ENCODE data around the gene TRPC1.

Gene TRPC1

DNA sequence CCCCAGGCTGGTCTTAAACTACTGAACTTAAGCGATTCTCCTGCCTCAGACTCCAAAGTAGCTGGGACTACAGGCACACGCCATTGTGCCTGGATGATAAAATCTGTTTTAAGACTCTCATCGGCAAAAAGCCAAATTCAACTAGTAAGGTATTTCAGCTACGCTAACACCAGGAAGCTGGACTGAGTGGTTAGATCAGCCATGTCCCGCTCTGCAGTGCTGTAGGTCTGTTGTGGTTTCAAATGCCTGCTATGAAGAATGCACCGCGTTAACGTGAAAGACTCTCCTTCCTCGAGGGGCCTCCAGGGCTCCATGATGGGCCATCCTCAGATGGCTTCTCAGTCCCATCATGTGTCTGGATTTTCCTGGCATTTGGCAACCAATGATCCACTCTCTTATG, 94.8 kb downstream of the TRPC1 start:
- H3K27me3 Mint-ChIP-seq, result peaks cover 21 to 55% of the 10 kb centered on the region in 2 donors
- no peaks in the 10 kb centered on the region for H3K4me1 Mint-ChIP-seq (ENCODE audit: low read depth in 2 of 2)
- no peak for ATAC-seq (replicated peaks)
- no peaks in the 10 kb centered on the region for H3K36me3 Mint-ChIP-seq (ENCODE audit: insufficient read depth)
- no peak overlapping the region for H3K27ac Mint-ChIP-seq
- H3K9me3 Mint-ChIP-seq, result no peaks in the 10 kb centered on the region
- DNase-seq, result no peak
- H3K4me3 Mint-ChIP-seq, result no peak overlapping the region

DNA sequence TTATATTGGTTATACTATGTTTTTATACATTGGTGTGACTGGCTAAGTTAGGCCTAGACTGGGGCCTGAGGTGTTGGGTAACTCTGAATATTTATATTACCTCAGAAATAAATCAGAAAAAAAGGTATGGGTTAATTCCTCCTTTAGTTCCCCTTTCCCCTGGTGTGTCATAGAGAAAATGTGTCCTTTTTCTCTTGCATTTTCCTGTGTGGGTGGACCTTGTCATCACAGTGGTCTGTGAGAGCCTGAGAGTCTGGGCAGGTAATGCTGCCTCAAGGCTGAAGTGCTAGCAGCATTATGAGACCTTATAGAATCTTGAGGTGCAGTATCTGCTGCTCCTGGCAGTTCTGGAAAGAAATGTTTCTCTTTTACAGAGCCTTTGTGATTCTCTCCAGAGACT, 95.3 kb downstream of the TRPC1 start:
- H3K36me3 Mint-ChIP-seq (ENCODE audit: insufficient read depth), result no peaks in the 10 kb centered on the region
- ATAC-seq (replicated peaks) (no peak), DNase-seq (no peak)
- H3K4me1 Mint-ChIP-seq (ENCODE audit: low read depth in 2 of 2), result no peaks in the 10 kb centered on the region
- H3K9me3 Mint-ChIP-seq, result no peaks in the 10 kb centered on the region
- H3K4me3 Mint-ChIP-seq, result no peak overlapping the region
- no peak overlapping the region for H3K27ac Mint-ChIP-seq
- H3K27me3 Mint-ChIP-seq, result peaks cover 23 to 58% of the 10 kb centered on the region in 2 donors

DNA sequence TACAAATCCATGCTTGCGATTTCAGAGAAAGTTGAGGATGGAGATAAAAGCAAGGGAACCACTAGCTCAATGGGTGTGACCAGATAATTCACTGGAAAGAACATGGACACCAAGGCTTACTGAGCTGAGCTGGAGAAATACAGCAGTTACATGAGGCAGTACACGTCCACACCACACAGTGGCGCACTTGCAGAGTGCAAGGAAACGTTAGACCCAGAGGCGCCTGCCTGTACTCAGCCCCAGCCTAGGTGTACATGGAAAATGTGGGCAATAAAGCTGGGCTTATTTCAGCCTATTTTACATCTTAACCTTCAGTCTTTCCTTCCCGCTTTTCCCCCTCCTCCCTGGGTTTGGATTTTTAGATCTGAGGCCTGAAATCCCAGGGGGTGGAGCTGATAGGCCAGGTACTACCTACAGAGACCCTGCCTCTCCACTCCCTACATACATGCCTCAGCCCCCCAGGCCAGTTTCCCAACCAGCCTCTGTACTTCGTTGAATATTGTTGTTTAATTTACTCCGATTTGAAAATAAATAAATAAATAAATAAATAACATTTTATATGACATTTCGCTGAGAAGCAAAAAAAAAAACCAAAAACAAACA, 105.0 kb downstream of the TRPC1 start:
- no peaks in the 10 kb centered on the region for H3K4me1 Mint-ChIP-seq (ENCODE audit: low read depth in 2 of 2)
- H3K9me3 Mint-ChIP-seq, result no peaks in the 10 kb centered on the region
- peaks cover 44 to 58% of the 10 kb centered on the region in 2 donors for H3K27me3 Mint-ChIP-seq
- H3K27ac Mint-ChIP-seq, result no peak overlapping the region
- no peak overlapping the region for H3K4me3 Mint-ChIP-seq
- no peaks in the 10 kb centered on the region for H3K36me3 Mint-ChIP-seq (ENCODE audit: insufficient read depth)
- DNase-seq (peak; percentile 39 to 48 (median 44)), ATAC-seq (replicated peaks) (peak; percentile 84)

DNA sequence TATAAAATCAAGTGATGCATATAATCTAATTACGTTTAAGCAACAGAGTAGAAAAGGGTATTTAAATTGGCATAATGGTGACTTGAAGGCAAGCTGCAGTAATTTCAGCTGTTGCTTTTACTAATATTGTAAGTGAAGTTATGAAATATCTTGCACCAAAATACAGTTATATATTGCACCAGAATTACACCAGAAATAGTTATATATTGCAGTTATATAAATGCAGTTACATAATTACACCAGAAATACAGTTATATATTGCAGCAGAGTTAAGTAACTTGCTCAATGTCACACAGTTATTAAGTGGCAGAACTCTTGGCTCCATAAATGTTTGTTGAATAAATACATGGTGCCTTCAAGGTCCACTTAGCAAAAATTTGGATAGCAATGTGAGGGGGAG, 113.7 kb downstream of the TRPC1 start:
- Mint-ChIP-seq H3K36me3 (ENCODE audit: insufficient read depth) (no peaks in the 10 kb centered on the region), H3K27me3 (peaks cover 27 to 40% of the 10 kb centered on the region in 2 donors), H3K9me3 (no peaks in the 10 kb centered on the region), H3K4me3 (no peak overlapping the region), H3K27ac (no peak overlapping the region), H3K4me1 (ENCODE audit: low read depth in 2 of 2) (no peaks in the 10 kb centered on the region)
- ATAC-seq (replicated peaks), result no peak
- no peak for DNase-seq

DNA sequence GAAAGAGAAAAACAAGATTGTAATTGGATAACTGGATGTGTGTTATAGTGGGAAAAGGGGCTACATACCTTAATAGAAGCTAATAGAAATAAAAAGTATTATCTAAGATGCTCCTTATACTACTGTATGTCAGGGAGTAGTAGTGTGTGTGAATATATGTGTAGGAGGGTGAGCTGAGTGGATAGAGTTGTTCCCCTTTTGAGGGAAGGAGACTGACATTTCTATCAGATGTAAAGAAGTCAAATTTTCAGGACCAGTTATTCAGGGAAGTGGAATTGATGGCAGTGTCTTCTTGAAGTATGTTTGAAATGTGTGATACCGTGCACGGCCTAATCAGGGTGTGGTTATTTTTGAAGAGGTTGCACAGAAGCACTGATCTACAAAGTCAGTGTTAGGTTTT, 116.0 kb downstream of the TRPC1 start:
- ATAC-seq (replicated peaks) (no peak), DNase-seq (no peak)
- Mint-ChIP-seq H3K4me3 (no peak overlapping the region), H3K36me3 (ENCODE audit: insufficient read depth) (no peaks in the 10 kb centered on the region), H3K27me3 (peaks cover 28 to 31% of the 10 kb centered on the region in 2 donors), H3K27ac (no peak overlapping the region), H3K4me1 (ENCODE audit: low read depth in 2 of 2) (no peaks in the 10 kb centered on the region), H3K9me3 (no peaks in the 10 kb centered on the region)

DNA sequence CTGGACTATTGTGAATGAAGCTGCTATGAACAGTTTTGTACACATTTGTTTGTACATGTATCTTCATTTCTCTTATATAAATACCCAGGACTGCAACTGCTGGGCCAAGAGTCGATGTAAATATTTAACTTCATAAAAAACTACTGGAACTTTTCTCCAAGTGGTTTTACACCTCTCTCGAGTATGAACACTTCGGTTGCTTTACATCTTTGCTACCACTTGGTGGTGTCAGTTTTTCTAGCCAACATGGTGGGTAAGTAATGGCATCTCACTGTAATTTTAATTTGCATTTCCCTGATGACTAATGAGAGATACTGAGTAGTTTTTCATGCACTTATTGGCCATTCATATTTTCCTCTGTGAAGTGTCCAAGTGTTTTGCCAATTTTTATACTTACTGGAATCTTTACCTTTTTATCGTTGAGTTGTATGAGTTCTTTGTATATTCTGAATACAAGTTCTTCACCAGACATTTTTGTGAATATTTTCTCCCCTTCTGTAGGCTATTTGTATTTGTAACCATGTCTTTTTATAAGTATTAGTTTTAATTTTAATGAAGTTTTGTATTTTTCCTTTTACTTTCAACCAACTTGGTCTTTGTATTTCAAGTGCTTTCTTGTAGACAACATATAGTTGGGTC, 120.6 kb downstream of the TRPC1 start:
- ATAC-seq (replicated peaks) (no peak), DNase-seq (no peak)
- H3K27ac Mint-ChIP-seq, result no peak overlapping the region
- H3K4me3 Mint-ChIP-seq, result no peak overlapping the region
- no peaks in the 10 kb centered on the region for H3K9me3 Mint-ChIP-seq
- no peaks in the 10 kb centered on the region for H3K4me1 Mint-ChIP-seq (ENCODE audit: low read depth in 2 of 2)
- no peaks in the 10 kb centered on the region for H3K36me3 Mint-ChIP-seq (ENCODE audit: insufficient read depth)
- H3K27me3 Mint-ChIP-seq, result peaks cover 0 to 22% of the 10 kb centered on the region in 2 donors

DNA sequence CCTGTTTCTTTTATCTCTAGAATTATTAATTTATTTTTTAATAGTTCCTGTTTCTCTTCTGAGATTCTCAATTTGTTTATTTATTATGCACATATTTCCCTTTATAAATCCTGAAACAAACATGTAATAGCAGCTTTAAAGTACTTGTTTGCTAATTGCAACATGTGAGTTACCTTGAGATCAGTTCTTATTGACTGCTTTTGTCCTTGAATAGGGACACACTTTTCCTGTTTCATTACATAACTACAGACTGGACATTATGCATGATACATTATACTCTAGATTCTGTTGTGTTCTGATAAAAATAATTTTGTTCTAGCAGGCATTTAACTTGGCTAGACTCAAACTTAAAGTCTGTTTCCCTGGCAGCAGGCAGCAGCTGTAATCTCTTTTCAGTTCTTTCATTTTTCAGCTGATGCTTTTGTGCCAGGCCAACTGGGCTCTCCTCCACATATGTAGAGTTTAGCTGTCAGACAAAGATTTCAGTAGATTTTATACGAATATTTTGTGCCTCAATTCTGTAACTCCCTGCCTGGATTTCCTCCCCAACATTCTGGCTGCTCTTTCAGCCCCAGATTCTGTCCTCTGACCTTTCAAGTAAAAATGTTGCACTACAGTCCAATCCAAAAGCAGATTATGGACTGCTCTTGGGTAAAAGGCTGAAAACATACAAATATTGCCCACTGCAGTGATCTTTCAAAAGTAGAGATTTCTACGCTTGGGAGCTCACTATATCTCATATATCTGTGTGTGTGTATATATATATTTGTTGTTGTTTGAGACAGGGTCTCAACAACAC, 123.1 kb downstream of the TRPC1 start:
- DNase-seq (no peak), ATAC-seq (replicated peaks) (no peak)
- peaks cover 0 to 22% of the 10 kb centered on the region in 2 donors for H3K27me3 Mint-ChIP-seq

DNA sequence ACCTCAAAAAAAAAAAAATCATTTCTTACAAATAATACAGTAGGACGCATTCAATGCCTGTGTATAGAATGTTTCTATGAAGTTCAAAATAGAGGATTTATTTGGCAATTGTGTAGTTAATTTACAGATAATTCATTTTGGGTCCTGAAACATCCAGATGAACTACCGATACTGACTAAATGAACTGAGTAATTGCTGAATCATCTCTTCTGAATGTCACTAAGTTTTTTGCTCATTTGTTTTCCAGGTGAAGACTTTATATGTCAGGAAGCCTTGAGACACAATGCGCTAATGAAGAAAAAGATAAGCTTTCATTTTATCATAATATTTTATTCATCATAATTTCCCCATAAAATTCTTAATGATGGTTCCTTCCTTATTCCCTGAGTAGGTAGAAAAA, 125.3 kb downstream of the TRPC1 start:
- no peak for ATAC-seq (replicated peaks)
- no peak overlapping the region for H3K4me3 Mint-ChIP-seq
- H3K27me3 Mint-ChIP-seq, result peaks cover 0 to 16% of the 10 kb centered on the region in 2 donors
- no peaks in the 10 kb centered on the region for H3K9me3 Mint-ChIP-seq
- no peak overlapping the region for H3K27ac Mint-ChIP-seq
- H3K36me3 Mint-ChIP-seq (ENCODE audit: insufficient read depth), result no peaks in the 10 kb centered on the region
- DNase-seq, result no peak
- no peaks in the 10 kb centered on the region for H3K4me1 Mint-ChIP-seq (ENCODE audit: low read depth in 2 of 2)

More for the DNA sequence above, 123.1 kb downstream of the TRPC1 start:
- no peak overlapping the region for H3K4me3 Mint-ChIP-seq
- no peaks in the 10 kb centered on the region for H3K36me3 Mint-ChIP-seq (ENCODE audit: insufficient read depth)
- H3K9me3 Mint-ChIP-seq, result no peaks in the 10 kb centered on the region
- no peak overlapping the region for H3K27ac Mint-ChIP-seq
- H3K4me1 Mint-ChIP-seq (ENCODE audit: low read depth in 2 of 2), result no peaks in the 10 kb centered on the region

DNA sequence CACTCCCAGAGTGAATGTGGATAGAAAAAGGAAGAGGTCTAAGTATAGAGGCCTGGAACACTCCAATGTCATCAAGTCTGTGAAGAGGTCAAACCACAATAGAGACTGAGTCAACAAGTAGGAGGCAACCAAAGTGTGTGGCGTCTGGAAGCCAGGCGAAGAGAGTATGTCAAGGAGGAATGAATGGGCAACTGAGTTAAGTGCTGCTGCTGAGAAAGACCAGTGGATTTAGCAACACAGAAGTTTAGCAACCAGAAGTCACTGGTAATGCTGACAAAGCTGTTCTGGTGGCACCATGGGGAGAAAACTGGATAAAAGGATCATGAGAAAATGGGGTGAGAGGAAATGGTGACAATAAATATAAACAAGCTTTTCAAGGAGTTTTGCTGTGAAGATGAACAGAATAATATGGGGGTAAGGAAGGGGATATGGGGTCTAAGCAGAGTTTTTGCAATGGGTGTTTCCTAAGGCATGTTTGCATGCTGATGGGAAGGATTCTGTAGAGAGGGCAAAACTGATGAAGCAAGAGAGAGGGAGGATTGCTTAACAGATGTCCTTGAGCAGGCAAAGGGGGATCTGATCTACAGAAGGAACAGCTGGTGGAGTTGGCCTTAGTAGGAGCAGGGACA, 126.7 kb downstream of the TRPC1 start:
- Mint-ChIP-seq H3K9me3 (no peaks in the 10 kb centered on the region), H3K27me3 (peaks cover 4 to 13% of the 10 kb centered on the region in 2 donors), H3K4me1 (ENCODE audit: low read depth in 2 of 2) (no peaks in the 10 kb centered on the region), H3K27ac (no peak overlapping the region), H3K4me3 (no peak overlapping the region), H3K36me3 (ENCODE audit: insufficient read depth) (no peaks in the 10 kb centered on the region)
- DNase-seq (no peak), ATAC-seq (replicated peaks) (no peak)

DNA sequence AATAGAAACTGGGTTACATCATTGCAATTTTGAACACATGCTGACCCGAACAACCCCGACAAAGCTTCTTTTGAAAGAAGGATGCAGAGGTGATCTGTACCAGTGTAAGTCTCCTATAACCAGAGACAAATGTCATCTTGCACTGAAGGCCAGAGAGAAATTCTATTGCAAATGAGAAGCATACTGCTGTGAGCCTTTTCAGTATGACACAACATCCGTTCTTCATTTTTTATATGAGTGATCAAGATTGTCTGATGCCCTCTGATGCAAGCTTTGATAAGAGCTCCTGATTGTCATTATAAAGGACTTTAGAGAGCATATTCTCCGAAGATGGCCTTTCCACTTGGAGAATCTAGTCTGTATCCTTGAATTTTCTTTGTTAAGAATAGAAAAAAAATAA, 128.2 kb downstream of the TRPC1 start:
- H3K27me3 Mint-ChIP-seq, result peaks cover 5 to 16% of the 10 kb centered on the region in 2 donors
- no peak overlapping the region for H3K27ac Mint-ChIP-seq
- H3K4me3 Mint-ChIP-seq, result no peak overlapping the region
- H3K9me3 Mint-ChIP-seq, result no peaks in the 10 kb centered on the region
- no peaks in the 10 kb centered on the region for H3K36me3 Mint-ChIP-seq (ENCODE audit: insufficient read depth)
- ATAC-seq (replicated peaks) (no peak), DNase-seq (no peak)
- no peaks in the 10 kb centered on the region for H3K4me1 Mint-ChIP-seq (ENCODE audit: low read depth in 2 of 2)

DNA sequence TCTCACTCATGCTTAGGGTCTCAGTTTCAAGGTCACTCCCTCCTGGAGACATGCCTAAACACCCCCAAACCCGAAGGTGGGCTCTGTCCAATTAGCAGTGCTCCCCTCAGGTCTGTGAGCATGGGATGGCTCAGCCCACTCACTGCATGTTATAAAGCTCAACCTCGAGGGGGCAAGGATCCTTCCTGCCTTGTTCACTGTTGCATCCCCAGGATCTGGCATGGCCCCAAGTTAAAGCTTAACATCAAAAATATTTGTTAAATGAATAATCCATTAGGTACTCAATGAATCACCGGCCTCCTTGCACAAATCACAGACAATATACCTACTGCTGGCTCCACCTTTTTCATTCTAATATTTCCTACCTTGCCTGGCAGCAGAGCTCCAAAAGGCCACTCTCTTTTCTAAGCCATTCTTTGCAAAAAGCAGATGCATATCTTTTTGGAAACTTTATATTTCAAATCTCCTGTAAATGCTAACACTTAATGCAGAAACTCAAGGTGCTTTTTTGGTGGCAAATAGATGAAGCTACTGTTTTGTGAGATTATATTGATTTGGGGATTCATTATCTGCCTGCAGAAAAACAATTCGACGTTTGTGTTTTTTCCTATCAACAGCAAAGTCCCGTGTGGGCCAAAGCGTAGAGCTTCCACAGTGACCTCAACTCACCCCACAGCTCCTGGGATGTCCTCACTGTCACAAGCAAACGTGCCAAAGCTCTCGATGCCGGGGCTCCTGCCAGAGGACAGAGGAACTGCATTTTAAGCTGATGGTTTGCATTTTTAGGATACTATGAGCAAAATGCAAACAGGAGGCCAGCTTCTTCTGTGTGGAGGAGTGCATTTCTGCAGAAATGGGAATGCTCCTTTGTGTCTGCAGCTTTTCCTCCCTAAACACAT, 129.7 kb downstream of the TRPC1 start:
- H3K27ac Mint-ChIP-seq, result no peak overlapping the region
- peaks cover 7 to 29% of the 10 kb centered on the region in 2 donors for H3K27me3 Mint-ChIP-seq
- no peak overlapping the region for H3K4me3 Mint-ChIP-seq
- DNase-seq (no peak), ATAC-seq (replicated peaks) (no peak)
- H3K9me3 Mint-ChIP-seq, result no peaks in the 10 kb centered on the region
- no peaks in the 10 kb centered on the region for H3K4me1 Mint-ChIP-seq (ENCODE audit: low read depth in 2 of 2)
- H3K36me3 Mint-ChIP-seq (ENCODE audit: insufficient read depth), result no peaks in the 10 kb centered on the region

DNA sequence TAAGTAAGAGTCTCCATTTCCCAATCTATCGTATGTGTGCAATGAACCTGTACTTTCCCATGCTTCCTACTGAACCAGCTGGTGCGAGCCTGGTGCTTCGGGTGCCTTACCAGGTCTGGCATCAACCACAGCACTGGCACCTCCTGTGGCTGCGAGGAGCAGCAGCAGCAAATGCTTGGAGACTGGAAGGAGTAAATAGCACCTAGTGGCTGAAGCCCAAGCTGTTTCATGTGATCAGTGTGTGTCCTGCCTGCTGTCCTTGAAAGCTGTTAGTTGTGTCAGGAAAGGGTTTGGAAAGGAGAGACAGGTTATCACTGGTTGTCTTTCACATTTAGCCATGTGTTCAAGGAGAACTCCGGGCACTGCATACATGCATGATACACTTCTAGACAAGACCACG, 133.2 kb downstream of the TRPC1 start:
- no peak overlapping the region for H3K27ac Mint-ChIP-seq
- H3K36me3 Mint-ChIP-seq (ENCODE audit: insufficient read depth), result no peaks in the 10 kb centered on the region
- H3K4me1 Mint-ChIP-seq (ENCODE audit: low read depth in 2 of 2), result no peaks in the 10 kb centered on the region
- H3K9me3 Mint-ChIP-seq, result no peaks in the 10 kb centered on the region
- ATAC-seq (replicated peaks) (no peak), DNase-seq (no peak)
- peaks cover 32 to 53% of the 10 kb centered on the region in 2 donors for H3K27me3 Mint-ChIP-seq
- H3K4me3 Mint-ChIP-seq, result no peak overlapping the region

Data from effector memory CD8-positive, alpha-beta T cell (primary cell).